HPDE6-E6E7 (cell line): ENCODE results near the gene MEF2C.

Experiments
- DNase-seq: peaks from one replicate; pipeline ENCODE4 v3.0.0; 2011; ENCODE audit warnings: missing footprints; ENCODE audit errors: extremely low spot score

The MEF2C gene

DNA sequence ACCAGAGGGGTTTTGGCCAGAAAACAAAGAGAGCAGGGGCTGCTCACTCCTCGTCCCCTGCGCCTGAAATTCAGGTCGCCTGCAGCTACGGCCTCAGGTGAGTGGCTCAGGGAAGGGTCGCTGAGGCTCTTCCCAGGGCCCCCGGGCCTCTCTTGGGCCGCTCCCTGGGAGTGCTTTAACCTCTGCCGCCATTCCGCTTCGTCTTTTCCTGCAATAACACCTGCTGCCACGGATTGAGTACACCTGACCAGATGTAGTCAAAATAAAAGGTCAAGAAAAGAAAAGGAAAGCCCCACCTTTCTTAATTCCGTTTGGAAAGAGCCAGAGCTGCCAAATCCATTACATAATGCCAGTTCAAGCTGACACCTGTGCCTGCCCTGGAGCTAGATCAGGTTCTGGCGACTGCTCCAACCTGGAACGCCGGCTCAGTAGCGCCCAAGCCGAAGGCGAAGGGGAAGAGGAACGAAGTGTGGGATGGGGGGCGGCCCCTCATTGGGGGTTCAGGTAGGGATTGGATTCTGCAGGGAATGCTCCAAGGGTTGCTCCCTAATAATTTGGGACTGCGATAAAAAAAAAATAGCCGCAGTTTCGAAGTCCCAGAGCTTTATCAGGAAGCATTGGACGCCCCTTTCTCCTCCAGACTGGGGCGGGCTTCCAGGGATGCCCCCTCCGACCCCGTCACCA is 193.9 kb downstream of the MEF2C start:
- no peak for DNase-seq

DNA sequence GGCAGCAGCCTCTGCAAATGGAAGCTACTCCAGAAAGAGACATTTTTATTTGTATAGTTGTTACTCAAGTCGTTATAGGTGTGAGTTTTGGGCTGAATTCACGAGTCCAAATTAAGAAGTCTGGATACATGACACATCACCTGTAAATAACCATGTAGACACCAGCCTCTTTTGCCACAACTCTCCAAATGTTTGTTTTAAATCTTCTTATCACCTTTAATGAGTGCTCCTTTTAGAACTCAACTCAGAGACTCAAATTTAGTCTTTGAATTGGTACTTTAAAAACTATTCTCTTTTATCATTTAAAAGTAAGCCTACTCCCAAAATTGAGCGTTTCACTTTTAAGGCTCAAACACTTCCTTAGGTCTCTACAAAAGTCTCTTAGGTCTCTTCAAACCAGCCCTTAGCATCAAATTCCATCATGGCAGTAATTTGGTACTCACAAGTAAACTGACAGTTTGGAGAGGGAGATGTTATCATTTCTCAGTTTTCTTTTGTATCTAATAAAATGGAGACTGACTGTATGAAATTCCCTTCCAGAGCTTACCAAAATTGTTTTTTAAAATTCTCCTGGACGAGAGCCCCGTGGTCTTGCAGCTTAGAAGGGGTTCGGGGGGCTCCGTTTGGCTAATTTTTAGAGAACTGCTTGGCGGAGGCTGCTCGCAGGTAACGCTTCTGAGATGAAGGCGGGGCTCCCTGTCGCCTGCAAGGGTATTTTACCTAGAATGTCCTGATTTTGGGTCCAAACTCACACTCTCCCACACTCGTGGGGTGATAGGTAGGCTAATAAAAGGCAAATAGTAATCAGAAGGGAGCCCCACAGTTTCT is 194.6 kb downstream of the MEF2C start:
- no peak for DNase-seq

DNA sequence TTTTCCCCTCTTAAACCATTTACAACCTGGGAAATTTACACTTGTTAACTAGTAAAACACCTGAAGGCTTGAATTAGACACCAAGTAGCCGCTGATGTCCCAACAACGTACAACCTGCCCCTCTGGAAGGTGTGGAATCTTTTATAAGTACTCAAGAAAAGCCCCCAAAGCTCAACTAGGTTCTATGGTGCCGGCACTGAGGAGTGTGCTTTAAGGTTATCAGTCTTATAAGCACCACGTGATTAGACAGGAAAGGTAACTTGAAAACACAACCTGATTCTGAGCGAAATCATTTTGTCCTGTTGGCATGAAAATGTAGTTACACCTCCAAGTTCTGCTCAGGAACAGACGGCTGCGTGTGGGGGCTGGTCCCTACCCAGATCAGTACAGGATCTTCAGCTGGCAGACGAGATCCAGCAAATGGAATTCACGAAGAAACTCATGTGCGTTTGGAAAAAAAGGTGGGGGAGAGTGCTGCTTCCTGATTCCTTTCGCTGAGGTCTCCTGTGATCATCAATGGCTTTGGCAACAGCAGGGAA is 195.5 kb downstream of the MEF2C start:
- no peak for DNase-seq

DNA sequence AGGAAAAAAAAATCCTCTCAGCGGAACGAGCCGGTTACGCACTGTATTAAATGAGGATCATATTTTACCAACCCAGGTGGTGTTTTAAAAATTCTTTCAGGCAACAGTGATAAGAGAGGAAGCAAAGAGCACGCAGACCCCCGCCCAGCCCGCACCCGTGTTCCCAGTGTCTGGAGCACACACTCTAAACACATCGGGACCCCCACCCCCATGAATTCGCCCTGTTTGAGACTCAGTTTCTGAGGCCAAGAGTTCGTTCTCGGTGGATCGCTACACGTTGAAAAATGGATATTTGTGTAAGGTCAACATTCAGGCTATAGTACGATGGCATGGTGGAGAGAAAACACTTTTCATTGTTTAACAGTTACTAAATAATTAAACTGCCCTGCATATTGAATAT is 196.3 kb downstream of the MEF2C start:
- DNase-seq = no peak

DNA sequence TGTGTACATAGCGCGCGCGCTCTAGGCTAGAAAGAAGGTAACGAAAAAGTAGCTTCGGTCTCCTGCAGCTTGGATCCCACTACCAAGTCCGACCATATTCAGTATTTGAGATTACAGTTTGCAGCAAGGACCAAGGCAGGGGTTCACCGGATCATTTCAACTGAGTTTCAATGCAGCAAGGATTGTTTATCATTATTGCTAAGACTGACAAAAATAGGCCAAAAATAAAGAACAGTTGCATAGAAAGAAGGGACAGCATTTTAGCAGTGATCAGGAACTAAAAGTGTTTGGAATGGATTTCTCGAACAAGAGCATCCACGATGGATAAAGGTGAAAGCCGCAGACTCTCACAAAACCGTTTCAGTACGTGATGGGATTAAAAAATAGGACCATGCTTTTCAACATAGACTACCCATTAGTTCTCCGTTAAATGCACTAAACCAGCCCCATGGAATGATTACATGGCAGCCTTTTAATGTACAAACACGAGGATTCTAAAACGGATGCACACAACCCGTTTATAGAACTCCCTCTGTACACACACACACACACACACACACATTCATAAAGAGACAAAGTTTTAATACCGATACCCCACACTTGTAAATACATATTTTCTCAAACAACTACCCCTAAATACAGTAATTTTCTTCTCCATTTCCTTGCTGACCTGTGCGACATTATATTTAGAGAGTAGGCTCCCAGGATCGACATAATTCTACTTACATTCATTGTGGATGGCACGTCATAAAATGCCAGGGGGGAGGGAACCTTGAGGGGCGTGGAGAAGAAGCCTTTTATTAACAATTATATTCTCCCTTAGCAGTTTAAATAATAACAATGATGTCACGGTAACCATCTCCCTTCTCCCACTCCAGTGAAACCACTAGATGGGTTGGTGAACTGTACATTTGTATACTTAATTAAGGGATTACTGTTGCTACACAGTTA is 197.1 kb downstream of the MEF2C start:
- no peak for DNase-seq

DNA sequence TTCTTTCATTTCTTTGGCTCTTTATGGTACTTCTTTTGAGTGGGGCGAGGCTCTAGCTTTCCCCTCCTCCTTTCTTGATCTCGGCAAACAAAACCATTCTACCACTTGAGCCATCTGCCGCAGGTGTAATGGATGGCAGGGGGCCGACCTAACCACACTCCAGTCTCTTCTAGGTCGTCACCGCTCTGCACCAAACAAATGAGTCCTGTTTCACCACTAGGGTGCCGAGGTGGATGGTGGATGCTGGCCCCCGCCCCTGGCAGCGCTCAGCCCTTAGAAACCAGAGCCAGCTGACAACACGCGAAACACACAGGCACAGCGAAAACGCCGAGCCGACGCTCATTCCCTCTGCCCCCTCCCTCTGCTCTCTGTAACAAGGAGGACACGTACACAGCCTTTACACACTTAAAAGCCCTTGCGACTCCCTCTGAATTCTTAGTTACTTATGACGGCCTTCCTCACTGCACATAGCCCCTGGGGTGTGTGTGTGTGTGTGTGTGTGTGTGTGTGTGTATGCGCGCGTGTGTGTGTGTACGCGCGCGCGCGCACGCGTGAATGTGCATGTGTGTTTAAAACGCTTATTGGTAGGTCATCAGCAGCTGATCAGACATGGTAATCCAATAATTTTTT is 199.4 kb downstream of the MEF2C start:
- no peak for DNase-seq

DNA sequence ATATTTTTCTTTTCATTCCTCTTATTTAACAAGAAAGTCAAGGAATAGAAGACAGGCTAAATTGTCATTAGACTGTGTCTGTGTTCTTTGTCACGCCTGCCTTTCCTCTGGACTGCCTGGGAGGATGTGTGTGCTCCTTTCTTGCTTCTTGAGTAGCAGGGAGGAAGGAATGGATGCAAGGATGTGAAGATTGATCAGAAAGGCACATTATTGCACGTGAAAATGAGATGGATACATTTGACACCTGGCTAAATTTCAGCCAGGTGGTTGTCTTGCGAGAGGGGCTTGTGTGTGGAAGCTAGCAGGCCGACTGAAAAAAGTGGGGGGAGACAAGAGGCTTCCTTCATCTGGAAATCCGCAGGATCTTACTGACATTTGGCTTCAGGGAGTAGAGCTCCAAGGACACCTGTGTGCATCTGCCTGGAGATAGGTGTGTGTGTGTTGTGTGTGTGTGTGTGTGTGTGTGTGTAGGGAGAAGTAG is 200.1 kb downstream of the MEF2C start:
- DNase-seq = no peak

DNA sequence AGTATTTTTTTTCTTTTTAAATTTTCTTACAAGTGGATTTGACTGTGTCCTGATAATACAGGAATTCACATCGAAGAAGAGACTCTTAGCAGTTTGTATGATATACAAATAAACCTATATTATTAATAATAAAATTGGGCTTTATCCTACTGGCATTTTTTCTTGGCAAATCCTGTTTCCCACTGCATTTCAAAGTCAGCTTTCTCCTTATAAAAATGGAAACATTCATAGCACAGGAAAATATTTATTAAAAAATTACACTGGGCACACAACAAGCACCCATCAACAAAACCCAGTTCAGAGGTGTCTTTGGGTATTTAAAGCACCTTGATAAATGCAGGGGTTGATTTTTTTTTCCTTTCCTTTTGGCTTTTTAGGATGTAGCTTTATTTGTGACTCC is 200.9 kb downstream of the MEF2C start:
- DNase-seq = no peak

DNA sequence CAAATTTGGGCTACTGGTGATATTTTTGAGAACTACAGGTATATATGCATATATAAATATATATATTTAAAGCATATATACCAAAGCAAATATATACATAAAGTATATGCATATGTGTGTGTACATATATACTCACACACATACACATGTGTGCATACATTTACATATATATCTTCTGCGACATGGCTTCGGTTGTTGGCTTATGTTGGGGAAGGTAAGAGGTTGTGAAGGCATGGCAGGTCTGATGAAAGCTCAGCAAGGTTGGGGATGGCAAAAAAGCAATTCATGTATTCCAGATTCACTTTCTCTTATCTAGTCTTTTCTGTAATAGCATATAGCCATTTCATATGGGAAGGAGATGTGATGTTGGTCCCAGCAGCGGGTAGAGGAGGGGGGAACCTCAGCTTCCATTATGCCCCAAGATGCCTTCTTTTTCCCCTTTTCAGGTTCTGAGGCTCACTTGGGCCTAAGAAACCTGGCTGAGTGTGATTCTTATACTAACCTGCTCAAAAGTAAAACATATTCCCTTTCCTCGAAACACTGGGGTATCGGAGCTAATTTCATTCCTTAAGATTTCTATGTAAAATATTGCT is 201.7 kb downstream of the MEF2C start:
- no peak for DNase-seq

DNA sequence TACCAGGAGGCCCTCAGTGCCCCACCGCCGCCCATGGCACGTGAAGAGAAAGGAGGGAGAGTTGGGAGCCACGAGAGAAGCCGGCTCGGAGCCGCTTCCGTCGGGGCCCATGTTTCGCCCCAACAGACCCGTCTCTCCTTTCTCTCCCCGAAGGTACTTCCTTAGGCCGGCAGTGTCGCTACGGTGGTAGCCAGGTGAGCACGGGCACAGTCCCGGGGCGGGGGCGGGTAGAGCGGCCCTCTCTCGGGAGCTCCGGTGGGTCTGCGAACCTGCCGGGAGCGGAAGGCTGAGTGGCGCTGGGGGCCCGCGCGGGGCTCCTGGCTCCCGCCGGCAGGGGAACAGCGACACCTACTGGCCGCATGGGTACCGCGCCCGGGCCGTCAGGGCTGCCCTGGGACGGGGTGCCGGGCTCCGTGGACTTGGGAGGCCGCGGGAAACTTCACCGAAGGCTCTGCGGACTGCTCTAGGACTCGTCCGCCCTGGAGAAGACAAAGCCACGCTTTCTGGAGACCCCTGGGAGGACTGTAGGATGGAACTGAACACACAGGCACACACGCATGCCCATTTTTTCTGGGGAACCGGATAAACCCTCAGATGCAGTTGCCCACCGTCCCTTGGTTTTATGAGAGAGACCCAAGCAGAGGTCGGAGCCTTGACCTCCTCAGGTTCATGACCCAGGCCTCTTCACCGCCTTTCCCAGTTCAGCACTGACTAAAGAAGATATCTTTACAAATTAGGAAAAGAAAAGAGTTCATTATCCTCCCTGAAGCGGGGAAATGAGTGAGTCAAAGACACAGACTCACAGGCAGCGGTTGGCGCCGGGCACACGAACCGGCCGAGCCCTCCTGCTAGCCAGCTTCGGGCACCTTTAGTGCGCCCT is 202.5 kb downstream of the MEF2C start:
- no peak for DNase-seq

DNA sequence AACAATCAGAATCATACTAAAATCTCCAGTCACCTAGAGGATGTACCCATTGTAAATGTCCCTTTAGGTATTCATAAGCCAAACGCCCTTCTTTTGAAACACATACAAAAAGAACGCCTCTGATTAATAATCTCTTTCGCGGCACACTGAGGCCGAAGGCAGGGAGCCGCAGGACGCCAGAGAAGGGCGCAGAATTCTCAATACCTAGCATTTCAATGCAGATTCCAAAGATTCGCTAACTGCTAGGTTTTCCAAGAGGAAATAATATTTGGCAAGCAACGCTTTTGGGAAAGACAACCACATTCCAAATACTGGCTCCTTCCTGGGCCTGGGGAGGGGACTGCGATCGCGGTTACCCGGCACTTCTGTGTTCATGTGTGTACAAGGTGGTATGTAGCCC is 203.3 kb downstream of the MEF2C start:
- no peak for DNase-seq

DNA sequence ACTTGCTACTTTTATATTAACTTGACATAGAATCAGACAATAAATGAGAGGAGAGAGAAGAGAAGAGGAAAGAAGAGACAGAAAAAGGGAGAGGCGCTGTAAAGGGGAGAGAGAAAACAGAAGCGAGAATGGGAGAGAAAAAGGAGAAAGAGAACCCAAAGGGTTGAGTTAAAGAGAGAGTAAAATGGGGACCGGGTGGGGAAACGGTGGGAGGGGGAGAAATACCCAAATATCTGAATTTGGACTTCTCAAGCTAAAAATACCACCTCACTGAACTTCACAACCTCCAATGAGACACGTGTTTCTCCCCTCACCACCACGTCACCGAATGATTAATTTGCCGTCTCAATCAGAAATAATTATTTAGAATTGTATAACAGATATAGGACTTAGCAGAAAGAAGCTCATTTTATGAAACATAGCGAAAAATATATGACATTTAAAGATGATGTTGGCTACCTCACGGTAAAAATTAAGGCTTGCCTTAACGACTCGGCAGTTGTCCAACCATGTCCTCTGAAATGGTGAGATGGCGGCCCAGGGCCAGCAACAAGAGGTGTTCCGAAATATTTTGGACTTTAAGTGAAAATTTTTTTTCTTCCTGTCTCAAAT is 204.1 kb downstream of the MEF2C start:
- DNase-seq = no peak

DNA sequence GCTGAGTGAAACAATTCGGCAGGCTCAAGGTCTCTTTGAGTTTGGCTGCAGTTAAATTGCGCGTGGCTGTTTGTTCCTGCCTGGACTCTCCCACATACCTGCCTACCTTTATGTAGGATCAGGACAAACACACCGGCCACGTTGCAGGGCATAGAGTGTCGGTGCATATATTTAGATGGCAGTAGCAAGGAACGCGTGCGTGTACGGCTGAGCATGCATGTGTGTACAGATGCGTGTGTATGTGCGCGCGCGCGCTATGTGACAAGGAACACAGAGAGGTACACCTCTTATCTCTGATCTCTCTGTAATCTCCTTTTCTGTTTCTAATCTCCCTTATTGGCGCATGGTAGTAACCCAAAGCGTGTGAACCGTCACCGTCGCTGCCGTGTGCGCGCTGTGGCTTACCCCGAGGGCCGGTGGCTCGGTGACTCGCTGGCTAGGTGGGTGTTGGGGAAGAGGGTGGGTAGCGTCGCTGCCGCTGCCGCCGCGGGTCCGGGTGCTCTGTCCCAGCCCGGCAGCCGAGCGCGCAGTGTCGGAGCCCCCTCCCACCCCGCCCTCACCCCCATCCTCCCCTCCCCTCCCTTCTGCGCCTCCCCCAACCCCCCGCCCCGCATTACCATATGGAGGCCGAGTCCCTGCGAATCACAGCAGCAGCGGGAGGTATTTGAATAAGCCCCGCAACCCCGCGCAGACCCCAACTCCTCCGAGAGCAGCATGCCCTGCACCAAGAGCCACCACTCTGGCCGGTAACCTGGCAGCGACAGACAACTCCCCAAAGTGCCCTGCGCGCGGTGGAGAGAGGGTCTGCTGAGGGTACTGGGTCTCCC is 204.8 kb downstream of the MEF2C start:
- DNase-seq = no peak

DNA sequence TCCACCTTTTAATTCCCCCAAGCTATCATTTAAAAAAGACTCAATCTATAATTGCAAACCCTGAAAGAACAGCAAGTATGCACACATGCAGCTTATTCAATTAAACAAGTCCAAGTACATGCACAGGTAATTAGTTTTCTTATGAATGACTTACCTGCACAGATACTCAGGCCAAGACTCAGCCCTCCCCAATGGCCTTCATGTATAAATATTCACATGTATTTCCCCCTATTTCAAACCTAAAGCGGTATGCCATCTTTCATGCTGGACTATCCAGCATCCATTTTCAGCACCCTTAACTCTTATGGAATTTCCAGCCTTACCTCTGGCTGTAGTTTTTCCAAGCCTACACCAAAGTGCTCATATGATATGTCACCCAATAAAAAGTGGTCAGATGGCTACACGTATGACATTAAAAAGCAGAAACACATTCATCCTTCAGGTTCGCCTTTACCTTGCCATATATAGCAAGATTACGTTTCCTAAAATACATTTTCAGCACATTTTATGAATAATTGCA is 205.5 kb downstream of the MEF2C start:
- no peak for DNase-seq

DNA sequence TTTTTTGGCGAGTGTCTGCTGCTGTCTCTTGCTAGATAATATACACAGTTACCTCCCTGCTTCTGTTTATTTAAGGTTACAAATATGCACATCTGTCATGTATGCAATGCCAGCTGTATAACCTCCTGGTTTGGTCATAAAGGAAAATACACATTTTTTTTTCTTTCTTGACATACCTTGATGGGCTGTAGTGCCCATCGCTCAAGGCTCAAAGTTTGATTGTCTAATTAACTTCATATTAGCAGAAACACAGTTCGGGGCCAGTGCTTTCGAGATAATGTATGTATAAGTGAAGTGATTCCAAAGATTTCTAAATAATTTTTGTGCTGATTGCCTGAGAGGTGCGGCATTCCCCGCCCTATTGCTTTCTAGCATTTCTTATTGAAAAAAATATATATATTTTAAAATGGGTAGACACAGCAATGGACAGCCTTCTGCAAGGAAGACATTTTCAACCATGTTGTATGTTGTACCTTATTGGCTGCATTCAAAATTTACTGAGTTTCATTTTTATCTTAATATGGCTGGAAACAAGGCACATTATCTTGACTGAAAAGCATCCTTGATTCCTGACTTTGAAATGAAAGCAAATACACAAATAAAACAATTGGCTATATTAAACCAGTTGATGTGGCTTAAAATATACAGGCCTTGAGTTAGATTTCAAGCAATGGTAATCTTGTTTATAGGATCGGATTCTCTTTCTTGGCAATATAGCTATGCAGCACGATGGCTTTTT is 206.2 kb downstream of the MEF2C start:
- DNase-seq = no peak

DNA sequence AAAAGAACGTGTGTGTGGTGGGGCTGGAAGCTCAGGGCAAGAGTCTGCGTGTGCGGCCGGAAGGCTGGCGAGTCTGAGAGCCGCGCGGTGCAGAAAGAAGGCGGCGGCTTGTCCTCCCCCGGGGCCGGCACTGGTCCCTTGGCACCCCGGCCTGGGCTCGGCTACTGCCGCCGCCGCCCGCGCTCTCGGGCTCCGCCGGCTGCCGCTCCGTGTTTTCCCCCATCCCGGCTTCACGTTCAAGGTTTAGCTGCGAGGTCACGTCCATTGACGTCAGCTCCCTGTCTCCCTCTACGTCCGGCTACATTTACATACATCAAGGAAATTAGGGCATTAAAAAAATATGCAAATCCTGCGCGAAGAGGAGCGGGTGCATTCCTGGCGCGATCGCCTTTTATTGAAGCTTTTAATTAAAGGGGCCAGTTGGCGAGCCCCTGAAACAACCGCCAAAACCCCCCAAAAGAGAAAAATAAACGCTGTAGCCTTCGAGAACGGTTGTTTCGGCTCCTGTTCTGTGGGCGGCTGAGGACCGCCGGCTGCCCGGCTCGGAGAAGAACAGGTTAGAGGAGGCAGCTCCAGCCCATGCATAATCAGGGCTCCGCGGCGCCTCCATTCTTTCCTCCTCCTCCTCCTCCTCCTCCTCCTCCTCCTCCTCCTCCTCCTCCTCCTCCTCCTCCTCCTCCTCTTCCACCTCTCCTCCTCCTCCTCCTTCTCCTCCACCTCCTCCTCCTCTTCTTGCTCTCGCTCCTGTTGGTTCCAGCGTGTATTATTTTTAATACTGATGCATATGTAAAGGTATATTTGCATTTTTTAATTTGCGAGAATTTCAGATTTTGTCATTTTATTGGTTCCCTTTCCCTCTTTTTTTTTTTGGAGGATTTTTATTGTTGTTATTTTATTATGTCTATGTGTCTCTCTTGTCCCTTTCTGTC is 207.0 kb downstream of the MEF2C start:
- DNase-seq = no peak
